Activated CD8-positive, alpha-beta memory T cell treated with anti-CD3 and anti-CD28 coated beads for 24 hours (primary cell): Measurements from ENCODE around the gene ZNF385A.
A peak's percentile ranks its signal among the peaks of the same experiment; 100 is the strongest.
"Not testable (repeated sequence)": the region's sequence is repeated elsewhere in the genome, so short reads cannot be mapped to it uniquely, and the experiment has no call there.

ENCODE experiments used
- DNase-seq: peaks from one replicate; pipeline ENCODE4 v3.0.0-alpha.2; 2020

Gene ZNF385A

DNA sequence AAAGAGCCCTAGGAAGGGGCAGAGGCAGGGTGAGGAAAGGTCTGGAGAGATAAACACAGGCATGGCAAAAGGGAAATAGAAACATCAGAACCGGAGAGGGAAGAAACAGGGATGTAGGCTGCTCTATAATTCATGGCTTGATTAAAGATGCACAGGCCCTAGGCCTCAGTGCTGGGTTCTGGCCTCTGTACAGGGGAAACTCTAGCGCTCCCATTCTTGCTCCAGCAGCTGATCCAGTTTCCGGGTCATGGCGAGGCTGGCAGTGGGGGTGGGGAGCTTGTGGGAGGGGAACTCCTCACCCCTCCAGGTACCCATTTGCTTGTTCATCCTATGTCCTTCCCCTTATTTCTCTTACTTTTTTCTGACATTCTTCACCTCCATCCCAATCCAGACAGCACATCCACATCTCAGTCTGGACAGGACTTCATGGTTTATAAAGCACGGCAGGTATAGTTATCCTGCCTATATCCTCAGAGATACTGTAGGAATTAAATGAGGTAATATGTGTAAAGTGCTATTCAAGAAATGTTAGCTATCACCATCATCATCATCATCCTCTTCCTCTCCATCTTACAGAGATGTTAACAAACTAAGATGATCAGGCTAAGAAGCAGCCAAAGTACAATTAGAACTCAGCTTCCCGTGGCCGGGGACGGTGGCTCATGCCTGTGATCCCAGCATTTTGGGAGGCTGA, 12.3 kb downstream of the ZNF385A start:
- DNase-seq: no peak

DNA sequence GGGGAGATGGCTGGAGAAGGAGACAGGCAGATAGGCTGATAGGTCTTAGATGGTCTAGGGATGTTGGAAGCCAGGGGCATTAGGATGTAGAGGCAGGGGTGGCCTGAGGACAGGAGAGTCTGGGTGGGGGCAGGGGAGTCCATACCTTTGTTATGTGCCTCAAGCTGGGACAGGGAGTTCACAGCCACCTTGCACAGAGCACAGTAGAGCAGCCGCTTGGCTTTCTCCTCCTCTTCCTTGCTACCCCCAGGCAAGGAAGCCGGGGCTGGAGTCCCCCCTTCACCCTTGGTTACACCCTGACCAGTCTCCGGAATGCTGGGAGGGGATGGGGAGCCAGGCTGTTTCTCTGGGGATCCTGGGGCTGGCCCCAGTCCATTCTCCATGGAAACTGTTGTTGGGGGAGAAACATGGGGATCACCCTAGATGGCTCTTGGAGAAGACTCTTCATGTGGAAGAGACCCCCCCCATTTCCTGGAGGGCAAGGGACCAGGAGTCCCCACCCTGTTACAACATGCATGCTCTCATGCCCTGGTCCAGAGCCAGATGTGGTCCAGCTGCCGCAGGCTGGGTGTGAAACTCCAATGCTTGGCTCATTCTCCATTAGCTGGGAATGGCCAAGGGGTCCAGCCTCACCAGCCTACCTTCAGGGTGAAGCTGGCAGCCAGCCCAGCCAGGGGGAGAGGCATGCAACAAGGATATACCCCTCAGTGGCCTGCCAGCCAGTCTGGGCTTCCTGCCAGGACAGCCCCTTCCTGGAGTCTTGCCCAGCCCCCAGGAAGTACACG, 13.0 kb downstream of the ZNF385A start:
- DNase-seq: no peak

DNA sequence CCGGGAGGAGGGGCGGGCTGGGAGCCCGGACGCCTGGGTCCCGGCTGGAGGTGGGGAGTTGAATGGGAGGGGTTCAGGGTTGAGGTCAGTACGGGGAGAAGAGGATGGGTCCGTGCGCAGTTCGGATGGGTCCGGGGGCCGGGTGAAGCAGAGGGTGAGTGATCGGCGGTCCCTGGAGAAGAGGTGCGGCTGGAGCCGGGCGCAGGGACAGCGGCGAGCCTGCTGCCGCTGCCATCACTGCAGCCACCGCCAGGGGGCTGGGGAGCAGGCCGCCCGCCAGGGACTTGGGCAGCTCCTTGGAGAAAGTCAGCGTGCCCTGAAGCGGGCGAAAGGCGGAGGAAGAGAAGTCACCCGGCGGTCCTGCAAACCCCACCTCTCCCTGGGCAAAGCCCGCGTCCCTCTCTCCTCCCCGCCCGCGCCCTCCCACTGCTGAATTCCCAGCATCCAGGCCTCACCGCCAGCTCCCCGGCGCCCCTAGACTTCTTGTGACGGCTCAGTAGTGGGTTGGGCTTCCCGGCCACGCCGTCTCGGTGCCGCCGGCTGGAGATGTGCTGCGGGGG, 14.3 kb downstream of the ZNF385A start:
- DNase-seq: peak; percentile 76

DNA sequence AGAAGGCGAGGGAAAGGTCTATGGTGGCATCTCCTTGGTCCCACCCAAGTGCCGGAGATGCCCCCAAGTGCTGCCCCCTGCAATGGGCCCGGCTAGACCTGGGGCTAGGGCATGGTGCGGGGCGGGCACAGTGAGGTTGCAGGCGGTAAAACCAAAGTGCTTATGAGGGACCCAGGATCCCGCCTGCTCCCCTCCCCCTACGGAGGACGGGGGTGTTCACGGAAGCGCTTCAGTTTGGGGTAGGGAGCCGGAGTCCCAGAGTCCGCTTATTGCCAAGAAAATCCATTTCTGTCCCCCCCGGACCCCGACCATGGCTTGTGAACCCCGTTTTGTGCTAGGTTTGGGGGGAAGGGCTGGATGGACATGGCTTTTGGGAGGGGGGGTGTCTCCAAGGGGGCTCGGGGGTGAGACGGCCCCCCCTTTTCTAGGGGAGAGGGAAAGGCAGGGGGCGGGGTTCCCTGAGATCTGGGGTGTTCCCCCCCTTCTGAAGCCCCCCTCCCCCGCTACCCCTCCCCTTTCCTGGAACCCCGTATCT, 14.9 kb downstream of the ZNF385A start:
- no peak for DNase-seq

DNA sequence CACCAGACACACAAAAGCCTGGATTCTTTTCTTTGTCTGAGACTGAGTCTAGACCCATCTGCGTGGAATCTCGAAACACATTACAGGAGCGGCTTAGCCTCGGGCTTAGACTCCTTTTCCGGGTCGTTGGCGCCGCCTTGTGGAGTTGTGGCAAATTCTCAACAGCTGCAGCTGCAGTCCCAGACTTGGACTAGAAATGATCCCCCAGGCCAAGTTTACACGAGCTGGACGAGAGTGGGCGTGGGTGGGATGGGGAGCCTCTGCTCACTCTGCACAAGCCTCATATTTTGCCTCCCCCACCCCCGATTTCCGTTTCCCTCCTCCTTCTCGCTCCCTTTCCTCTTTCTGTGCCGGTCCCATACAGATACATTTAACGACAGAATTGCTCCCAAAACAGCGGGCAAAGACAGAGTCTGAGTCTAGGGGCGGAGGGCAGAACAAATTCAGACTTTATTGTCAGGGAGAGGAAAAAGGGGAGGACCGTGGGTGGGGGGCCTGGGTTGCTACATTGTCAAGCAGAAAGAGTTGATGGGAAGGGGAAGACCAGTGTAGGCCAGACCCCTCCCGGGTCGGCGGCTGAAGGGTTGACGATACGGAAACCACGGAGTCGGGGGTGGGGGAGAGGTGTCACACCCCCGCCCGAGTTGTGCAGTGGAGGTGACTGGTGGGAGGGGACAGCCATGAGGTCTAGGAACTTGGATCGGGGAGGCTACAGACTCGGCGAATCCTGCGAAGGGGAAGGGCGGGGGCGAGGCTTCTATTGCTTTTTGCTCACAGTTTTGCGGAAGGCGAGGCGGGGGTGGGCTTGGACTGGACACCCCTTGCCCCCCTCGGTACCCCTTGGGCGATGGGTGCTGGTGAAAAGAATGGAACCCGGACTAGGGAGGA, 15.6 kb downstream of the ZNF385A start:
- DNase-seq: peak; percentile 96

DNA sequence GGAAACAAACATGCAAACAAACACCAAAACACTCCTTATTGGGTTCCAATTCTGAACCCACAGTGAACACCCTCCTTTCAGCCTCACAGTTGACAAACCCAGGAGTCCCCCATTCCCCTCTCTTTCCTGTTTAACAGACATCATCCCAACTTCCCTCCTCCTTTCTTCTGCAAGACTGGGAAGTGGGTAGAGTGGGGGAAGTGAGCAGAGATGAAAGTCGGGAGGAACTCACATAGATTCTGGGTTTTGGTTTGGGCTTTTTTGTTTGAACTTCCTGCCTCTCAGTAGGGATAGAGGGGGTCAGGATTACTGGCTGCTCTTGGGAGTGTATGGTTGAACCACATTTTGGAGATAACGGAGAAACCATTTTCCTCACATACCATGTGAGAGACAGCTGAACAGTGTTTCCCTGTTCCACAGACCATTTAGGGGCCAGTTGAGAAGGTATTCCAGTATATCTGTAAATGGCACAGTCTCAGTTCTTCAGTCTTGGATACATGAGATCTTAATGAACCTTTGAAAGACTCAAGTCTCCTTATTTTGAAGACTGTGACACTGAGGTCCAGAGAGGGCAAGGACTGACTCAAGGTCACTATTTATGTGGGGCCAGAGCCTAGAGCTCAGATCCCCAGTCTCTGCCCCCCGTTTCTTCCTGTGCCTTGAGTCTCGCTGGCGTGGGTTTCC, 16.4 kb downstream of the ZNF385A start:
- DNase-seq: no peak

DNA sequence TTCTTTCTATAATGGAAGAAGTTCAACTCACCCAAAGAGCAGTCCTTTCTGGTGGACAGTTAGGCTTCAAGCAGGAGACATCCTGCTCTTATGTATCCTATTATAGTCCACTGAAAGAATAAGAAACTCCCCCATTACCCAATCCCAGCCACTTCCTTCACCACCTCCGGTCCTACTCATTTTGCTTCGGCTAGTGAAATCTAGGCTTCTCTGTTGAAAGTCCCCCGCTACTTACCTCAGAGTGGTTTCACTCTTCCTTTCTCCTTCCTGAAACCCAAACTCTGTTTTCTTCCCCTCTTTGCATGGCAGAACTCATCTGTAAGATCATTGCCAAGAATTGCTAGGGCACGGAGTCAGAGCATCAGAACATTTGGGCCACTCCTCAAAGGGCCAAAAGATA, 20.1 kb downstream of the ZNF385A start, which contains the start of gene GPR84:
GPR84 (minus strand) TSS at position 74 of the 400 bp plus-strand sequence. CDS start 635 bp downstream, outside the sequence.
- no peak for DNase-seq

DNA sequence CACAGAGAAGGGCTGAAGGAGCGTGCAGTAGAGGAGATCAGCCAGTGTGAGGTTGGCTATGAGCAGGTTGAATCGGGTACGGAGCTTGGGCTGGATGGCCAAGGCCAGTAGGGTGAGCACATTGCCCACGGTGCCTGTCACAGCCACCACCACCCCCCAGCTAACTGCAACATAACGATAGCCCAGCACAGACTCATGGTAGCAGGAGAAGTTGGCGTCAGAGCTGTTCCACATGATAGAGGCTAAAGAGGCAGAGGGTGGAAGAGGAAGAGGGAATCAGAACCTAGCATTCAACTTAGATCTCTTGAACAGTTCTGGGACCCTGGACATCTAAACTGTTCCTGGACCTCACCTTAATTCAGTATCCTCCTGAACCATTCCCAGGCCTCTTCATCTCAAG, 20.9 kb downstream of the ZNF385A start:
- no peak for DNase-seq

DNA sequence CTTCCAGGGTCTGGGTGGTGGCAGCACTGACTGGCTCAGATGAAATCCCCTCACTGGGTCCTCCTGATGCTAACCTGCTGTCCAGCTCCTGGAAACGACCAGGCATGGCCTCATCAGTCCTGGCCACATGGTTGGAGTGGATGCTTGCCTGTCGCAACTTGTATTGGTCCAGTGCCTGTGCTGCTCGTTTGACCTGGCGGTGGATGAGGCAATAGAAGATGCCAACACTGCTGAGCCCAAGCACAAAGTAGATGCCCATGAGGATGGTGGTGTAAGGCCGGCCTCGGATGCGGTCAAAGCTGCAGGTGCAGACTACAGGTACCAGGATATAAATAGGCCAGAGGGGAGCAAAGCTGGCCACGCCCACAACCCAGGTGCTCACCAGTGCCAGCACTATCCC, 21.5 kb downstream of the ZNF385A start:
- DNase-seq: no peak

DNA sequence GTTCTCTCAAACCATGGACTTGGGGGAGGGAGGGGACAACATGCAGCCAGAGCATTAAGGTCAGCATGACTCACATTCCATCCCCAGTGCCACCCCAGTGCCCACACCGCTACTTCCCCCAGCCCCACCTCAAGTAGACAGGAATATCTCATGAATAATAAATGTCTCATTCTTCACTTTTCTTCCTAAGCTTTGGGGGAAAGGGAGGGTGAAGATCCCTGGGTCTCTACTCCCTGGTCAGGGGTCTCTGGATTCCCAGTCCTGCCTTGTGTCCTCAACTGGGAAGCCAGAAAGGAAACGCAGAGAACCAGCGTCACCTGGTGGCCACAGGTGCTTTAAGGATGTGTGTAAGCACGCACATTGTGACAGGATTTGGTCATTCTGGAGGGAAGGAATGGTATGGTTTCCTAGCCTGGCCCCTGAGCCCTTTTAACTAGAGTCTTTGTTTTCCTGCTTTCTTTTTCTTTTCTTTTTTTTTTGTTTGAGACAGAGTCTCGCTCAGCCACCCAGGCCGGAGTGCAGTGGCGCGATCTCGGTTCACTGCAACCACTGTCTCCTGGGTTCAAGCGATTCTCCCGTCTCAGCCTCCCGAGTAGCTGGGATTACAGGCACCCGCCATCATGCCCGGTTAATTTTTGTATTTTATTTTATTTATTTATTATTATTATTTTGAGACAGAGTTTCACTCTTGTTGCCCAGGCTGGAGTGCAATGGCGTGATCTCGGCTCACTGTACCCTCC, 23.6 kb downstream of the ZNF385A start:
- DNase-seq: peak; percentile 72

DNA sequence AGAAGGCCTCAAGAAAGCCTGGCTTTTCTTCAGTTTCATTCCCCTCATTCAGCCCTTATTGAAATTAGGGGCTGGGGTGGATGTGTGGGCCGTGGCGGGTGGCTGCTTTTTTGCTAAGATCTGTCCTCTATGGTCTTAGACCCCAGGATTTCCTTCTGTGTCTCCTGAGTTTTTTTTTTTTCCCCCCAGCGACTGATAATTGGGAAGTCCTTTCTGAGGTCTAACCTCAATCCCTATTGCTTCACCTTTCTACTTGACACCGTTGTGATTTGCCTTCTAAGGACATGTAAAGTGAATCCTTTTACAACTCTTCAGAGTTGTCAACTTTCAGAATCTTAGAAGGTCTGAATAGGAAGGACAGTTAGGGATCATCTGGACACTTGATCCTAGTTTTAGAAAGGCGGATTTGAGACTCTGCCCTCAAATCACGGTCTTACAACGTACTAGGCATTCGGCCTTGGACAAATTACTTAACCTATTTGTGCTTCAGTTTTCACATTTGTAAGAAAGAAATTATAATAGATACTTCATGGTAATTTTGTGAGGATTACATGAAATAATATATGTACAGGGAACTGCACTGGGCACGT, 24.7 kb downstream of the ZNF385A start:
- no peak for DNase-seq

DNA sequence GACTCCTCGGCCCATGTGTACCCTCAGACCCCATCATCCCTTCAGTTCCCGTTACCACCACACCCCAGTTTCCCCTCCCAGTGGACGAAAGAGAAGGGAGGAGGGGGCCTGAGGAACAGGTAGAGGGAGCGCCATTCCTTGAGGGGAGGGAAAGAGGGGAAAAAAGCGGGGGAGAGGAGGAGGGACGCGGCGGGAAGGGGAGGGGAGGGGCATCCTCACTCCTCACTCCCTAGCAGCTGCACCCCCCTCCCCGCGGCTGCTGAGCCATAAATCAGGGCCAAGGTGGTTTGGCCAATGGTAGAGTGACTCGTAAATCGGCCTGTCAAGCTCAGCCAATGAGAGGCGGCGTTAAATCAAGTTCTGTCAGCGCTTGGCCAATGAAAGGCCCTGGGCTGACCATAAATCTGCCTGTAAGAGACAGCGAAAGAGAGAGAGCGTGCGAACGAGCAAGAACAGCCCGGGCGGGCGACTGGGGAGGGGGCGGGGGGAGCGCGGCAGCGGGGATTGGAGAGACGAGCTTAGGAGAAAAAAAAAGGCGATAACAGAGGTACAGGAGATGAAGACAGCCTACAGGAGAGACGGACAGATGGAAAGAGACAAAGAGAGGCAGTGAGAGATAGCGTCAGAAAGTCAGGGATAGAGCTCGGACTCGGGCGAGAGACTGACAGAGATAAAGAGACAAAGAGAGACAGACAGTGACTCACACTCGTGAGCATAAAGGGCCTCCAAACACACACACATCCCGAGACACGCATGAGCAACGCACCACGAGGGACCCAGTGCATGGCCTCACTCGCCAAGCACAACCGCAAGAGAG, 25.4 kb downstream of the ZNF385A start:
- DNase-seq: peak; percentile 90

DNA sequence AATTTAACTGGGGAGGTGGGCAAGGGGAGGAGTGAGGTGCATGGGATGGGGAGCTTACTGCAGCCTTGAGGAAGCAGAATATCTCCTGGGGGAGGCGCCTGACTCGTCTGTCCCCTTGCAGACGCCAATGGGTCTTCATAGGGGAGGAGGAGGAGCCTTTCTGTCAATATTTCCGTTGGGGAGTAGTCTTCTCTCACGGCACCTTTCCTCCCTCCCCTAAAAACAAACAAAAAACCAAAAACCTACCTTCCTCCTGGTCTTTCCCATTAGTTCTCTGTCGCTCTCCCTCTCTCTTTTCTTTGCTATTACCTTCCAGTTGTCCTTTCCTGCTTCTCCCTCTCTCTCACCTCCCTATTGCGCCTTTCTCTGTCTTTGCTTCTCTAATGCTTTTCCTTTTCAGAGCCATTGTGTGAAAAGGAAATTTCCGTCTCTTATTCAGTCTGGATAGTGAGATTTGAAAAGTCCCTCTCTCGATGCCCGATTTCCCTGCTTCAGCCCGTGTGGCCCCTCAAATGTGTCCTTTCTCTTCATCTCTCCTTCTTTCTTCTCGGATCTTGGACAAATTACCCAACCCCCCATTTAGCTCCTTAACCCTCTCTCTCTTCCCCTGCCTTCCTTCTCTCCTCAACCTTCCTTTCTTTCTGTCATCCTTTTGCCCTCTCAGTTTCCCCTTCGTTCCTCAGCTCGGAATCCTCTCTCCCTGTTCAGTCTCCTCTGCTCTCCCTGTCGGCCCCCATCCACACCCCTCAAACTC, 26.2 kb downstream of the ZNF385A start:
- peak; percentile 64 for DNase-seq

DNA sequence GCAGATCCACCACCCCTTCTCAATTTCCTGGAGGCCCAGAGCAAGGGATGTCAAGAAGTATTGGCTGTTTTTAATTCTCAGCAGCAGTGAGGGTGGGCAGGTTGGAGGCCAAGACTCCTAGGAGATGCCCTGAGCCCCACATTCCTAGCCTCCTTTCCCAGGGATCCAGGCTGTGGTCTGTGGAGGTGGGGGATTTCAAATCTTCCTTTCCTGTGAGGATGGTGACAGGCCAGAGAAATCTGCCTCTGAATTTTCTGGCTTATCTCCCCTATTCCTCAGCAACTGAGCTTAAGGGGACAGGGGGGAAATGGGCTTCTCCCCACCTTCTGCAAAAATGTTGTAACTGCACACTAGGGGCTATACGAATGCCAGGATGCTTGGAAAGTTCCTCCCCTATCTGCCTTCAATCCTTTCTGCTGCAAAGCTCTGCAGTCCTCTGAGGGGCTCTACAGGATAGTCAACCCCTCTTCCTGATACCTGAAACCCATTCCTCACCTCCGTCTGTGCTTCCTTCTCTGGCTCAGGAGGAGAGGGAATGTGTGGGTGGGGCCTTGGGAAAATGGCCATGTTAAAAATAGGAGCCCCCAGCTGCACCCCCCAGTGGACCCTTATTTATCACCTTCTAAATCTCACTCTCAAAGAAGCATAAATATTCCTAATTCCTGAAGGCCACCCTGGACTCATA, 26.9 kb downstream of the ZNF385A start:
- no peak for DNase-seq

DNA sequence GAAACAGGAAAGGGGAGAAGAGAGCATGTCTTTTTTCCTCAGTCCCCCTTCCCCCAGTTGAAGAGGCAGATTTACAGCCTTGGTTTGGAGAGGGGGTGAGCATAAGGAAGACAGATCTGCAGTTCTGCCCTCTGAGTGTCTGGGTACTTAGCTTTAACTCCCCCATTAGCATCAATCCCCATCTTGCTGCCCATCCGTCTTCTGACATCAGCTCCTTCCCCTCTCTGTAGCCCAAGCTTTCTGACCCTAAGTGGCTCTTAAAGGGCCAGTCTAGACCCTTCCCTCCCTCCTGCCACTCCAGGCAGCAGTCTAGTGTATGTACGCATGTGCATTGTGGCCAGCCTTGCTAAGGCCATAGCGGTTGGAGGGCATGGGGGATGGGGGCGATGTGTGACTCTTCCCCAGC, 27.6 kb downstream of the ZNF385A start:
- DNase-seq: no peak

DNA sequence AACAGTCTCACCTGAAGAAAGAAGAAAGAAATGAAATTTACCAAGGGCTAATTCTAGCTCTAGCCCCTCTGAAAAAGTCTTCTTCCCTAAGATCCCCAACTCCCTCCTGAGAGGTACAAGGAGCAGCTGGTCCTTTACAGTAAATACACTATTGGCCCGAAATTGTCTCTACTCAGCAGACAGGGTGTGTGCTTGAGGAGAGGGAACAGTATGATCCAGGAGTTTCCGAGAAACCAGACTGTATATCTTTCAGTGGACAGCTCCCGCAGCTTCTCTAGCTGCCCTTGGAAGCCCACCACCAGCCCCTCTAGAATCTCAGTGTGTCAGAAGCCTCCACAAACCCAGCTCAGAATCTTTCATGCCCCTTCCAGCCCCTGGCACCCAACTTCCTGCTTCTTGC, 28.3 kb downstream of the ZNF385A start:
- DNase-seq: no peak

DNA sequence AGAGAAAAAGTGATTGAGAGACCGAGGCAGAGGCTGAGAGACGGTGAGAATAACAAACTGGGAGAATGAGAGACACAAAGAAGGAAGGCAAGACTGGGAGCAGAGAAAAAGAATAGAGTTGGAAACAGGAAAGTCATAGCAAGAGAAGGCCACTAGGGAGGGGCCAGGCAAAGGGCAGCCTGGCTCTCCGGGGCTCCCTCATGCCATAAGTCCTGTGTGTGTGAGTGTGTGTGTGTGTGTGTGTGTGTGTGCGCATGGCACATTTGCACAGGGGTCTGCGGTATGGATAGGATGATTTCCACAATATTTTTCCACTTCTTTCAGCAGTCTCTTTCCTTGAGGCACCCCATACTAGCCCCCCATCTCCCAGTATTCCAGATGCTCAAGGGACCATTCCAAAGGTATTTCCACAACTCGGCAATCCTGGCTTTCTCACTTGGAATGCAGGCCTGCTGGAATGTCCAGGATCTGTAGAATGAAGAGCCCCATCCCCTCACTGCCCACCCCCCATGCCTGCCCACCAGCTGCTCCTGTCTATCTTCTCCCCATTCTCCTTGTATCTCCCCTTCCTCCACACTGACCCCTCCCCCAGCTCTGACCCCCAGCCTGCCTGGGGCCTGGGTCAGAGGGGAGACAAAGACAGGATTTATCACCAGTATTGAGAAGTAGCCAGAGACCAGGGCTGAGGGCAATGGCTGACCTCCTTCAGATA, 29.3 kb downstream of the ZNF385A start:
- no peak for DNase-seq

DNA sequence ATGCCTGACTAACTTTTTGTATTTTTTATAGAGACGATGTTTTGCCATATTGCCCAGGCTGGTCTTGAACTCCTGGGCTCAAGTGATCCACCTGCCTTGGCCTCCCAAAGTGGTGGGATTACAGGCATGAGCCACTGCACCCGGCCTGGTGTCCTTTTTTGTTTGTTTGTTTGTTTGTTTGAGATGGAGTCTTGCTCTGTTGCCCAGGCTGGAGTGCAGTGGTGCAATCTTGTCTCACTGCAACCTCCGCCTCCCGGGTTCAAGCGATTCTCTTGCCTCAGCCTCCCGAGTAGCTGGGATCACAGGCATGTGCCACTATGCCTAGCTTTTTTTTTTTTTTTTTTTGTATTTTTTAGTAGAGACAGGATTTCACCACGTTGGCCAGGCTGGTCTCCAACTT, 30.3 kb downstream of the ZNF385A start:
- not testable (repeated sequence) for DNase-seq
